ENCODE measurements around the gene CA5B.
"Not testable (repeated sequence)": the region's sequence is repeated elsewhere in the genome, so short reads cannot be mapped to it uniquely, and the experiment has no call there.

Gene CA5B

DNA sequence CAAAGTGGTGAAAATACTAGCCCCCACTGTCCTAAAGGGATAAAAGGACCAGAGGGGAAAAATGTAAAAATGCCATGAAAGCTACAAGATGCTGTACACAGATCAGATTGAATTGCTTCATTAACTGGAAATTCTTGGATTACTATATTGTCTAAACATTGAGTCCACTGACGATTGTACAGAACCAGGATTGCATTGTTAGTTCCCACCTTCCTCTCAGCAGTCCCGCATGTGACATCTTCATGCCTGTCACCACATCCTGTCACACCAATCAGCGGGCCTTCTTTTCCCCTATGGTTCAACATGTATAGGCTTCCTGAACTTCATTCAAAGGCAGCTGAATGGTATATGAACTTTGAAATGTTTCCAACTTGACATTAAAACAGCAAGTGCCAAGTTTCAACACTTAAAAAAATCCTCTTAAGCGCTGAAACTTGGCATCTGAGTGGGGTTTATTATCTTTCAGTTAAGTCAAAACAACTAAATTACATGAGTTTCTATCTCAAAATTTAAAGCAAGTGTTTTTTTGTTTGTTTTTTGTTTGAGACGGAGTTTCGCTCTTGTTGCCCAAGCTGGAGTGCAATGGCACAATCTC is 76.8 kb downstream of the CA5B start:
- DNase-seq (ENCODE audit: low read depth in 2 of 2), result no peak

DNA sequence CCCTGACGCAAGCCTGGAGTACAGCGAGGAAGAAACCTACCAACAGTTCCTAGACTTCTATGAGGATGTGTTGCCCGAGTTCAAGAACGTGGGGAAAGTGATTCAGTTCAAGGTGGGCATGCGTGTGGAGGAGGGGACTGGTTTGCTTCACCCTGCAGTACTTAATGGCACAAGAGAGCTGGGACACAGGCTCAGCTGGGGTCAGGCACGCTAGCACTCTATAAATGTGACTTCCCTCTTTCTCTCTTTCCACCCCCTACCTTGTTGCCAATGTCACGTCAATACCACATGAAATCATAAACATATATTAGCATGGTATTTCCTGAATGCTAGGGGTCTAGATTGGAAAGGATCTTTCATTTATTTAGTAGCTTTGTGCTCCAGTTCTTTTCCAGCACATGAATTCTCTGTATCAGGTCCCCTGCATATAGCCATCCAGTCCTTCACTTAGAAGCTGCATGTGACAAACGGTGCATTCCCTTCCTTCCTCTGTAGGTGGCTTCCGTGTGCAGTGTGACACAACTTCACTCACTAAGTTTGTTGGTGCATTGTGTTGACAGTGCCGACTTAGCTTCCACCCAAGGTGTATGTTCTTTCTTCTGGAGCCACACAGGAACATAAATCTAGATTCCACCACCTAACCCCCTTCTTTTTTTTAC is 77.8 kb downstream of the CA5B start:
- no peak for DNase-seq (ENCODE audit: low read depth in 2 of 2)

DNA sequence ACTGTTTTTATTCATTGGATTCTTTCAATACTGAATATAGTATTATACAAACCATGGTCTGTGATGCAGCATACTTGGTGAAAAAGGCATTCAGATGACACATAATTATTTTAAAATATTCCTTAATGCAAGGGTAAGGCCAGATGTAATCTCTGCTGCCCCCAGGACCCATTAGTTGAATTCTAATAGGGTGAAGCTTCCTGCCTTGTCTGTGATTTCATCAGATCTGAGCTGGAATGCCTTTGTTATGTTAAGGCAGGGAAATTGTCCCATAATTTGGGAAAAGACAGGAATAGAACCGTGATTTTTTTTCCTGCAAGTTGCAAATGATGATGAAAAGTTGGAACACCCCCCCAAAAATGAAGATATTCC is 78.4 kb downstream of the CA5B start:
- DNase-seq (ENCODE audit: low read depth in 2 of 2), result no peak

DNA sequence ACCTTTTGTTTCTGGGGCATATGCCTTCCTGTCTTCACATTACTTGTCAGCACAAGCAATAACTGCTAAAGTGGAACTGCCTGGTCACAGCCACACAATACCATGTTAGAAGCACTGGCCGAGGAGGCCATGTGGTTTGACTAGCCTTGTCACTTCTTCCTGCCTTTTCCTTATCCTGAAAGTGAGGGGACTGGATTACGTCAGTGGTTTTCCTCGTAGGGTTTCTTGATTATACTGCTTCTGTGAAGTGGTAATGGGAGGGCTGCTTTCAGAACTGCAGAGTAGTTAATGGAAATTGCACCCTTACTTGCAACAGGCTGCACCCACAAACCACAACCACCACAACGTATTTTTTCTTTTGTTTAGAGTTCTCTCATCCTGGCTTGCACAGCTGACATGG is 78.8 kb downstream of the CA5B start:
- DNase-seq (ENCODE audit: low read depth in 2 of 2), result no peak

DNA sequence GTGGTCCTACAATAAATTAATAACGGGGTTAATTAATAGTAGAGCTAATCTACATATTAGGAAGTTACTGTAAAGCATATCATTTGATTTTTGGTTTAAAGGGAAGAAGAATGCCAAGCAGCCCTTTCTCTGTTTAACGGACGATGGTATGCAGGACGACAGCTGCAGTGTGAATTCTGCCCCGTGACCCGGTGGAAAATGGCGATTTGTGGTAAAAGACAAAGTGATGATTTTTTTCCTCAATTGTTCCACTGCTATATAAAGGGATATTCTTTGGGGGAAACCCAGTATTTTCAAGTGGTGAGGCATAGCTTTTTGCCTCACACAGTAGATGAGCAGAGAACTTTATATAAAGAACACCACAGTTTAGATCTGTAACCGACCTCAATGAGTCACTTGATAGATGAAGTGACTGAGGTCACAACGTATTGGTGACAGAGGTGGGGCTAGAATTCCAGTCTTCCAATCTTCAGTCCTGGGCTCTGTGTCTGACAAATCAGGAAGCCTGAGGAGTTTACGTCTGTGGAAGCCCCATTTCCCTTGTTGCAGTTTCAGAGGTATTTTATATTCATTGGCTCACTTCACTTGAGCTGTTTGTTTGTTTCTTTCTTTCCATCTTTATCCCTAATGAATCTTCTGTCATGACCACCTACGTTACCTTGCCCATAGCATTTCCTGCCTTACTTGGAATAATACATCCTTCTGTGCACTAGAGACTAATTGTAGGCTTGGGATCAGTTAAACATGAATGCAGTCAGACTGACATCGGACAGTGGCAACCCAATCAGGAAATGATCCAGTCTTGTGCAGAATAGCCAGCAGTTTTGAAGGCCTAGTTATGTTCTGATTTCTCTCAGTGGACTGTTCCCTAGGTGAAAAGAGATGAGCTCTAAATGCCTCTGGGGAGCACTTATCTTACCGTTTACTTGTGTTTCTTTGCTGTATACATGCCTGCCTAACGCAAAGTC is 82.3 kb downstream of the CA5B start:
- no peak for DNase-seq (ENCODE audit: low read depth in 2 of 2)

DNA sequence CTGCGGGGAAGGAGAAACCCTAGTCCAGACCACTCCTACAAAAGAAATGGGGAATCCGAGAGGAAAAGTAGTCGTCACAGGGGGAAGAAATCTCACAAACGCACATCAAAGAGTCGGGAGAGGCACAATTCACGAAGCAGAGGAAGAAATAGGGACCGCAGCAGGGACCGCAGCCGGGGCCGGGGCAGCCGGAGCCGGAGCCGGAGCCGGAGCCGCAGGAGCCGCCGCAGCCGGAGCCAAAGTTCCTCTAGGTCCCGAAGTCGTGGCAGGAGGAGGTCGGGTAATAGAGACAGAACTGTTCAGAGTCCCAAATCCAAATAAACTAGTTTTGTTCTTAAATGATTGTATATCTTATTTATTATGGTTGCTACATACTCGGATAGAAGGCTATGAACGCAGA is 84.9 kb downstream of the CA5B start:
- no peak for DNase-seq (ENCODE audit: low read depth in 2 of 2)

DNA sequence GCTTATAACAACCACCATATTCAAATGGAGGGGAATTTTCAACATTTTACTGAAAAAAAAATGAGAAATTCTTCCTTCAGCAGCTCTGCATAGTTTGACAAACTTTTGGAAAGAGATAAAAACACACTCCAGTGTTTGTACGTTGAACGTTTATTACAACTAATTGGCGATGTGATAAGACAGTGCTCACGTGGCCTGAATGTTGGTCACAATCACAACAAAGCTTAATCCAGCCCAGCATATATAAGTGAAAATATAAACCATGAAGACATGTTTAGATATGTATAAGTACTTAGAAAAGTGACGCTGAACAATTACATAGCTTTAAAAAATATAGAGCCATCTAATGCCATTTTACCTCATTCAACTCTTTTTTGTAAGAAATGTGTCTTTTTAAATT is 87.9 kb downstream of the CA5B start:
- DNase-seq (ENCODE audit: low read depth in 2 of 2), result no peak

DNA sequence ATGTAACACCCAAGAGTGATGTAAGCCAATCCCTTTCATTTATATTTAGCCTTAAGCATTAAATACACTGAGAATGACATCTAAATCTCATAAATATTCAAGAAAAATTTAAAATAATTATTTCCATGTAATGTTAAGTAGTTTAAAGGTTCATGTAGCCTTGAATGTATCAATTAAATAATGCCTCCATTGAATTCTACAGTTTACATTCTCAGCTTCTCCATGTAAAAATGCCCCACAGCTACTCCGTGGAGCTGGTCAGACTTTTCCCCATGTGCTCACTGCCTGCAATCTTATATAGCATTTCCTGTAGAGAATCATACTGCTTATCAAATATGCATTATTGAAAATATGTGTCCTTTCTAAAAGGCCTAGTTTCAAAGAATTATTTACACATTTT is 91.1 kb downstream of the CA5B start:
- DNase-seq (ENCODE audit: low read depth in 2 of 2), result no peak

DNA sequence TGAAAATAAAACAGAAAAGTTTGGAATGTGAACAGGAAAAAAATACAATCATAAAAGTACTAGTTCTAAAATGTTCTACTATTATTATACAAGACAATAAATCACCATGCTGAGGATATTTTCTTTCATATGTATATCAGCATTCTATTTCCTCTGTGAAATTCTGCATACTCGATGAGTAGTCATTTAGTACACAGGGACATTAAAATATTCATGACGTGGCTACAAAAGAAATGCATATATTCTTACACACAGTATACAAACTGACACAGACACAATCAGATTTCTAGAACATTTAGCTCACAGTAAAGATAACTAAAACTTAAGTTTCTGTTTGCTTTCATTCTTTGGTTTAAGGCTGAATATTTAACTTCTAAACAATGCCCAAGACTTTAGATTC is 93.3 kb downstream of the CA5B start:
- not testable (repeated sequence) for DNase-seq (ENCODE audit: low read depth in 2 of 2)

DNA sequence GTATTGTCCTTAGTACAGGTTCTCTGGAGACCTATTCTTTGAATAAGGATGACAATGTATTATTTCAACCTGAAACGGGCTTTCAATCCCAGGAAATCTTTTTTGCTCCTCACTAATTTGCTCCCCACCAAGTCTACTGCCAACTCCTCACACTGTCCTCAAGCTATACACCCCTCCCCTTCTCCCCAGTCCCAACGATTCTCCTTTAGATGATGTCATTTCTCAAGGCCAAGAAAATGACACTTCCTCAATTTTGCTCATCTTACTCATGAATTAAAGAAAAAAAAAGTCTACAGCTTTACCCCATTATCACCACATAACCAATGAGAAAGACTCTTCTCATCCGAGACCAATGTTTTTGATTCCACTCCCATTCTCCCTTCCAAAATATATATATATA is 96.0 kb downstream of the CA5B start:
- no peak for DNase-seq (ENCODE audit: low read depth in 2 of 2)

DNA sequence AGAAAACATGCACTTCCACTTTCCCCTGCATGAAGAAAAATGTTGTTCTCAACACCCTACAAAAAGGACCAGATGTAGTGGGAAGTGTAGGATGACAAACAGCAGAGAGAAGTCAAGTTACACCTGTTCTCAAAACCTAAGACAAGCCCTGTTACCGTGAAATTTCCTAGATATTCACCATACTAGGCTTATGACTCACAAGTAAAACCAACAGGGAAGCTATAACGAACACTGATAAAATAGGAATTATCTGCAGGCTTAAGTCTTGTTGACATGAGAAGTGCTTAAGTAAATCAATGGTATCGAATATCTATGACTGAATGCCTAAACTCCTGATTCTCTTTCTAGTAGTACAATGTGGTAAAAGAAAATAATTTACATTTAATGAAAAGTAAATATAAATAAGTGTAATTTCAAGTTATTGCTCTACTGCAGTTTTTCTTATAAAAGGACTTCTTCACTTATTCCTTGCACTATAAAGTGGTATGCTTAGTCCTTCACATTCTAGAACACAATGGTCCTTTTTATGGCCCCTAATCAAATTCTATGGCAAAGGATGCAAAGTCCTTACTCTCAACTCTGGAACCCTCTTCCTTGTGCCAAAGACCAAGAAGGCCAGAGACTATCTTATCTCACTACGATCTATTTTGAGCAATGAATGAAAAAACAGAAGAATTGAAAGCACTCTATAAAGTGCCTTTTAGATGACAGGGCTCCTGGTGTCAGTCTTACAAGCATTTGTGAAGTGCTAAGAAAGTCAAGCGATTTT is 96.9 kb downstream of the CA5B start:
- DNase-seq (ENCODE audit: low read depth in 2 of 2), result no peak

Data from stimulated activated CD4-positive, alpha-beta T cell treated with anti-CD3 and anti-CD28 coated beads, Interleukin-1b, Interleukin-23, amount 100 ng/mL, for 1 hour (primary cell).